Suppressor macrophage treated with lipopolysaccharide for 1 hour (primary cell): ENCODE data around the gene SLC34A3.
"Not testable (repeated sequence)": the region's sequence is repeated elsewhere in the genome, so short reads cannot be mapped to it uniquely, and the experiment has no call there.

Source experiments
- DNase-seq, 3 donors: peaks; one replicate each; pipeline ENCODE4 v3.0.0-alpha.2; 2020 to 2022

SLC34A3 gene

DNA sequence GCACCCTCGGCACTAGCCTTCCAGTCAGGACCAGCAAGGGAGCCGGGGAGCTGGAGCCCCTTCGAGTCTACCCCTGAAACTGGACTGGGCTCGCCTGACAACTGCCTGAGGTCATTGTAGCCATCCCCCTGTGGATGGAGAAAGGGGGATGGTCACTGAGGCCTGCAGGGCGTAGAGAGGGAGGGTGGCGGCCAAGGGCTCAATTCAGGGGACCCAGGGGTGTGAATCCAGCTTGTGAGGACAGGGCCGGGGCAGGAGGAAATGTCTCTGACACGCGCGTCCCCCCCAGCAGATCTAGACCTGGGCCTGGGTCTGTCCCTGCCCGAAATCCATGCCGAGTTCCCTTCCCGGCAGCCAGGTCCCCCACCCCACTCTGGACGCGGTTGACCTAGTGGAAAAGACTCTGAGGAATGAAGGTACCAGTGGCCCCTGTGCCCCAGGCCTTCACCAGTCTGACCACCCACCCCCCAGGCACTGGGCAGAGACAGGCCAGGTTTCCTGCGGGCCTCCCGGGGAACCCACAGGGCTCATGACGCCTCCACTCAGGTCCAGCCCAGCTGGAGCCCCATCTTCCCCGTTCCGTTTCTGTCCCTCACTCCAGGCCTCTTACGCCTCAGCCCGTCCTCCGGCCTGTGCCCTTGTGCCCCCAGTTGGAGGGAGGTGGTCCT lies 805 bp downstream of the SLC34A3 start:
- DNase-seq: no peak

GRCh38 chr9:137232101-137232500 lies 1.4 kb downstream of the SLC34A3 start:
- no peak for DNase-seq

GRCh38 chr9:137232510-137232909 lies 1.8 kb downstream of the SLC34A3 start:
- DNase-seq: no peak

- DNase-seq: no peak
Observed at GRCh38 chr9:137233143-137233980, 2.7 kb downstream of the SLC34A3 start.

- DNase-seq: no peak
Observed at GRCh38 chr9:137234055-137234697, 3.5 kb downstream of the SLC34A3 start.

DNA sequence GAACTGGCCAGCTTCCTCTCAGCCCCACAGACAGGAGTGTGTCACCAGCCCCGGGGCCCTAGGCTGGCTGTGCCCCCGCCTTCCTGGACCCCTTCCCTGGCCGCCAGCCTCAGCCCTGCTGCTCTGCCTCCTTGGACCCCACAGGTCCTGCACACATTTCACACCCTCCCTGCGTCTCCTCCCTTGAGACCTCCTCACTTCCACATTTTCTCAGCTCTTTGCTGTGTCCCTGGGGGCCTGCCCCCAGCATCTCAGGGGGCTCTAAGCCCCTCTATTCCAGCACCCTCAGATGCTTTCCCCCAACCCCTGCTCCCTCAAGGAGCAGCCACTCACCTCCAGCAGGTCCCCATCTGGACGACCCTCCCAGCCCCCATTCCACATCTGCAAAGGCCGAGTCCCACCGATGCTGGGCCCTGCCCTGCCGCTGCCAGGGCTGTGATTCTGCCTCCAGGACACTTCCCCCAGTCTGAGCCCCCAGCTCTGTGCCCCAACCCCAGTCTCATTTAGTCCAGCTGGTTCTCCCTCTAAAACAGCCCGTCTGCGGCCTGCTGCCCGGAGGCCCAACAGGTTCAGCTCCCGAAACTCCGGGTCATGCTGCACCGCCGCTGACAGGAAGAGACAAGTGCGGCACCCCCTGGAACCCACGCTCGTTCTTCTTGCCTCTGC lies 4.2 kb downstream of the SLC34A3 start:
- DNase-seq: no peak

- DNase-seq: no peak
Observed at GRCh38 chr9:137235424-137236237, 4.9 kb downstream of the SLC34A3 start.

DNA sequence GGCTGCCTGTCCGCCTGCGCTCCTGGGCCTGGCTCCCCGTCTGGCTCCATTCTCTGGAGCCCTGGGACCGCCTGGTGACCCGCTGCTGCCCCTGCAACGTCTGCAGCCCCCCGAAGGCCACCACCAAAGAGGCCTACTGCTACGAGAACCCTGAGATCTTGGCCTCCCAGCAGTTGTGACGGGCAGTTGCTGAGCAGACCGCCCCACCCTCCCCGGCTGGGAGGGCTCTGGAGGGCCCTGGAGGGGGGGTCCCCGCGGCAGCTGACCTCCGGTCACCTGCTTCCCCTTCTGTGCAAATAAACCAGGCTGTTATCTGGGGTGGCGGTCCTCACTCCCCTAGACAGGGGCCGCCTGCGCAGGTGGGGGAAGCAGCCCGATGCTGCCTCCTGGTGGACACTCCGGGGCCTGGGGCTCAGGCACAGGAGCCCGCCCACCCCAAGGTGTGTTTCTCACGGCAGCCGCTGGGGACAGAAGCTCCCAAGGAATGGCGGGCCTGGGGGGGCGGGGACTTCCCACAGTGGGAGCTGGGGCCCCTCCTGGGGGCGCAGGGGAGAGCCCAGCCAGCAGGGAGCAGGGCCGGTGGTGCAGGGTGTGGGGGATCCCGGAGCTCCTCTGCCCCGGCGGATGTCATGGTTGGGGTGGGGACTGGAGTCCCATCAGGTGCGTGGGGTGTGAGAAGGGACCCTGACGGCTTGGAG lies 5.7 kb downstream of the SLC34A3 start:
- peak; percentile 86 to 94 (median 89) for DNase-seq

GRCh38 chr9:137236936-137237421 lies 6.3 kb downstream of the SLC34A3 start:
- DNase-seq: no peak

DNA sequence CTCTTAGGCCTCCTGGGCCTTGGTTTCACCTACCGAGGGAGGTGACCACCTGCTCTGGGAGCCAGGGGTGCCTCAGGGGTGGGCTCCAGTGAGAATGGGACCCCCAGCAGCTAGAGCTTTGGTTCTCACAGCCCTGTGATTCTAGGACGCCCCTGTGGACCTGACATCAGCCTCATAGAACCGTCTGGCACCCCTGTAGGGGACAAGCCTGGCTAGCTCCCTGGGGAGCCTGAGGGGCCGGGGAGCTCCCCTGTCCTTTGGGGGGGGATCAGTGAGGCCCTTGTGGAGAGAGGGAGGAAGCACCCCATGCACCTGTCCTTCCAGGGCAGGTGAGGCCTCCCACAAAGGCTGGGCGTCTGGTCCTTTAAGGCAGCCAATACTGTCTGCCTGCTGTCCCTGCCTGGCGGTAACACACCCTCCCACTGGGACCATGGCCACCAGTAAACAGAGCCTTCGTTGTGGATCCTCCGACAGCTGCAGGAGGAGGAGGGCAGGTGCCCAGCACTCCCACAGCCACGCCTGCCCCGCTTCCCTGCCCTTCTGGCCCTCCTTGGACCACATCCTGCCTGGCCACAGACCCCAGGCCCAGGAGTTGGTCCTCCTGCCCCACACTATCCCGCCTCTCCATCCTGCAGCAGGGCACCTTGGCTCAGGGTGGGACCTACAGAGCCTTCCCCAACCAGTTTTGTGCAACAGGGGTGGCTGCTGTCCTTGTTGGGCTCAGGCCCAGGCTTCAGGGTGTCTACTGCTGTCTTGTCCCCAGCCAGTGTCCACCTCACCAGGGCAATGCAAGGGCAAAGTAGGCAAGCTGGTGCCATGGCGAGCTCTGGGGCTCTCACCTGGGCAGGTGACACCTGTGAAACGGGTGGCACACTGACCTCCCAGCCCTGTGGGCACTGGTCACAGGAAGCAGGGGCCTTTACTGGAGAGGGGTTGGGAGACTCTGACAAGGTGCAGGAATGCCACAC lies 7.3 kb downstream of the SLC34A3 start:
- no peak for DNase-seq

- DNase-seq: not testable (repeated sequence)
Observed at GRCh38 chr9:137239541-137240200, 9.0 kb downstream of the SLC34A3 start.

GRCh38 chr9:137240318-137240840 lies 9.7 kb downstream of the SLC34A3 start:
- DNase-seq: peak; percentile 73 to 89 (median 75)

DNA sequence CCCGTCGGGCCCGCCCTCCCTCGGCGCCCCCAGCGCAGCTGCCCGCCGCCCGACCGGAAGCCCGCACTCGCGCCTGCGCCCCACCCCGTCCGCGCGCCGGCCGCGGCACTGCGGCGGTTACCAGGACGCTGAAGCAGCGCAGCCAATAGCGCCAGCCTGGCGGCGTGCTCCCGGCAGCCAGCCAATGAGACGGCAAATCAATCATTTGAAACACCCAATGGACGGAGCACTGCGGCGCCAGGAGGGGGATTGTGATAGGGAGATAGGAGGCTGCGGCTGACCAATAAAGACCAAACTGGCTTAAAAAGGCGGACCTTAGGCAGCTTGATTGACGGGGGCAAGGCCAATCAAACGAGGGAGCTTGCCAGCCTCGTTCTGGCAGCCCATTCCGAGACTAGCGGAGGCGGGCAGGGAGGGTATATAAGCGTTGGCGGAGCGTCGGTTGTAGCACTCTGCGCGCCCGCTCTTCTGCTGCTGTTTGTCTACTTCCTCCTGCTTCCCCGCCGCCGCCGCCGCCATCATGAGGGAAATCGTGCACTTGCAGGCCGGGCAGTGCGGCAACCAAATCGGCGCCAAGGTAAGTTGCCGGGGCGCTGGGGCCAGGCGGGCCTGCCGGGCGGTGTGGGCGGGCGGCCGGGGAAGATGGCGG lies 10.3 kb downstream of the SLC34A3 start, which contains the start of gene TUBB4B:
TSS of gene TUBB4B (plus strand) at position 447 of the 649 bp plus-strand sequence. CDS start at position 521, 74 bp downstream.
- DNase-seq: peak; percentile 99 to 100 (median 99)

GRCh38 chr9:137241490-137242268 lies 11.0 kb downstream of the SLC34A3 start:
- peak; percentile 81 to 92 (median 86) for DNase-seq

DNA sequence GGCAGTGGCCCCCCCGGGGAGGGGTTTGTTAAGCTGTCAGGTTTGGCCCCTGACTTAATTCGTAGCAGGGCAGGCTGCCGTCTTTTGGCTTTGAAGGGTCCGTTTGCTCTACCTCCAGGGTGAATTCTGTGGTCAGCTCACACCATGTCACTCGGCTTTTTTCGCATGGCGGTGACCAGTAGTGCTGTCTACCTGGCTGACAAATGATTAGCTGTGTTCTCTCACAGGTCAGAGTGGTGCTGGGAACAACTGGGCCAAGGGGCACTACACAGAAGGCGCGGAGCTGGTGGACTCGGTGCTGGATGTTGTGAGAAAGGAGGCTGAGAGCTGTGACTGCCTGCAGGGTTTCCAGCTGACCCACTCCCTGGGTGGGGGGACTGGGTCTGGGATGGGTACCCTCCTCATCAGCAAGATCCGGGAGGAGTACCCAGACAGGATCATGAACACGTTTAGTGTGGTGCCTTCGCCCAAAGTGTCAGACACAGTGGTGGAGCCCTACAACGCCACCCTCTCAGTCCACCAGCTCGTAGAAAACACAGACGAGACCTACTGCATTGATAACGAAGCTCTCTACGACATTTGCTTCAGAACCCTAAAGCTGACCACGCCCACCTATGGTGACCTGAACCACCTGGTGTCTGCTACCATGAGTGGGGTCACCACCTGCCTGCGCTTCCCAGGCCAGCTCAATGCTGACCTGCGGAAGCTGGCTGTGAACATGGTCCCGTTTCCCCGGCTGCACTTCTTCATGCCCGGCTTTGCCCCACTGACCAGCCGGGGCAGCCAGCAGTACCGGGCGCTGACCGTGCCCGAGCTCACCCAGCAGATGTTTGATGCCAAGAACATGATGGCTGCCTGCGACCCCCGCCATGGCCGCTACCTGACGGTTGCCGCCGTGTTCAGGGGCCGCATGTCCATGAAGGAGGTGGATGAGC lies 11.8 kb downstream of the SLC34A3 start:
- no peak for DNase-seq

DNA sequence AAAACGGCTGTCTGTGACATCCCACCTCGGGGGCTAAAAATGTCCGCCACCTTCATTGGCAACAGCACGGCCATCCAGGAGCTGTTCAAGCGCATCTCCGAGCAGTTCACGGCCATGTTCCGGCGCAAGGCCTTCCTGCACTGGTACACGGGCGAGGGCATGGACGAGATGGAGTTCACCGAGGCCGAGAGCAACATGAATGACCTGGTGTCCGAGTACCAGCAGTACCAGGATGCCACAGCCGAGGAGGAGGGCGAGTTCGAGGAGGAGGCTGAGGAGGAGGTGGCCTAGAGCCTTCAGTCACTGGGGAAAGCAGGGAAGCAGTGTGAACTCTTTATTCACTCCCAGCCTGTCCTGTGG lies 12.5 kb downstream of the SLC34A3 start:
- DNase-seq: not testable (repeated sequence)
